ENCODE measurements around the gene CTAGE9.
"Not testable (repeated sequence)": the region's sequence is repeated elsewhere in the genome, so short reads cannot be mapped to it uniquely, and the experiment has no call there.

CTAGE9 gene

DNA sequence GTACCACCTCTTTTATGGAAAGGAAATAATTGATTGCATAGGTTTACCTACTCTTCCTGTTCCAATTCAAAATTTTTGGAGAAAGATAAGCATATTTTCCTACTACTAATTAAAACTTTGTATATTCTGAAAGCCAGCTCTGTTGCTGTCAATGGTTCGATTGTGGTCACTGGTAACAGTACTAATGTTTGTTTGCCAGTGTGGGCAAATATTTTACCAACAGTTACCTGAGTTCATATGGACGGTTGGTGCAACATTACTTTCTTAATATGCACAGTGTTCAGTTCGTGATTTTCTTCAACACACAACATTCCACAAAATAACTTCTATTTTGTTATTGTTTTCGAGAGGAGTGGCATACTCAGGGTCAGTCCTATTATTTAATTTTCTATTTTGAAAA is 17.1 kb upstream of the CTAGE9 start:
- DNase-seq: no peak

DNA sequence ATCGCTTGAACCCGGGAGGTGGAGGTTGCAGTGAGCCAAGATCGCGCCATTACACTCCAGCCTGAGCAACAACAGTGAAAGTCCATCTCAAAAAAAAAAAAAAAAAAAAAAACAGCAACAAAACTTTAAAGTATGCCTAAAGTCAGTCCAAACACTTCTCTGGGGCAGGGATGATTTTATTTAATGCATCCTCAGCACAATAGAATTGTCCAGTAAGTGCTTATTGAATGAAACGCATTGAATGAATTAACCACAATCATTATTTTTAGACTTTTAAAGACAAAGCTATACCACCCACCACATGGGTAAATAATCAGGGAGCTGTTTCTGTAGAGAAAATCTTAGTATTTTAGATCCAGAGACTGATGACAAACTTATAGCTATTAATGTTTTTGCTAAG is 16.6 kb upstream of the CTAGE9 start:
- no peak for DNase-seq

DNA sequence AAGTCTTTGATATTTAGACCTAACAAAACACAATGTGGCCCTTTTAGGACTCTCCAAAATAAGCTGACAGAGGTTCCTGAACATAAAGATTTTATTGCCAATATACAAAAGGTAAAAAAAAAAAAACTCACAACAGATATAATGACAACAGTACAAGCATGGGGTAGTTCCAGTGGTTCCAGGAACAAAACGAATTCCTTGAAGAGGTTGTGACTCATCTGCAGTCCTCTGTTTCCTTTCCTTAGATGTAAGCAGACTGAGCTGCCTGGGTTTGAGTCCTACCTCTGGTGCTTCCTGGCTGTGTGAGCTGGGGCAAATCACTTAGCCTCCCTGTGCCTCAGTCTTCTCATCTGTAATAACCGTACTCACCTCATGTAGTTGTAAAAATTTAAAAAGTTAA is 13.3 kb upstream of the CTAGE9 start:
- DNase-seq: no peak

DNA sequence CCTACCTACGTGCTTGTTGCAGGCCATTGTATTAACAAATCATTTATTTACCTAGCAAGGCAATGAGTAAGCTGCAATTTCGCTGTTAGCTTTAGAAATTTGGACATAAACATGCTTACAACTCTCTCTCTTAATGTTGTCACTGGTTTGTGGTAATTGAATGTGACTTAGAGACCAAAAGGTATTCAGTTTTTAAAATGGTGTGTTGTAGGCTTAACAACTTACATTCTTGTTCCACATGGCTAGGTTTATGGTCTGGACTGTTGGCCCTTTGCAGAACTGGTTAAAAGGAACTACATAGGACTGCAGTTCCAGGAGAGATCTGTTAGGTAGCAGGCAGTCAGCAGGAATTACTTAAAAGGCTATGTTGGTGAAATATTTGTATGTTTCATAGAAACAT is 10.3 kb upstream of the CTAGE9 start:
- no peak for DNase-seq

GRCh38 chr6:131717836-131718542 is 7.2 kb upstream of the CTAGE9 start:
- DNase-seq: no peak

GRCh38 chr6:131715567-131715966 is 4.8 kb upstream of the CTAGE9 start:
- not testable (repeated sequence) for DNase-seq

DNA sequence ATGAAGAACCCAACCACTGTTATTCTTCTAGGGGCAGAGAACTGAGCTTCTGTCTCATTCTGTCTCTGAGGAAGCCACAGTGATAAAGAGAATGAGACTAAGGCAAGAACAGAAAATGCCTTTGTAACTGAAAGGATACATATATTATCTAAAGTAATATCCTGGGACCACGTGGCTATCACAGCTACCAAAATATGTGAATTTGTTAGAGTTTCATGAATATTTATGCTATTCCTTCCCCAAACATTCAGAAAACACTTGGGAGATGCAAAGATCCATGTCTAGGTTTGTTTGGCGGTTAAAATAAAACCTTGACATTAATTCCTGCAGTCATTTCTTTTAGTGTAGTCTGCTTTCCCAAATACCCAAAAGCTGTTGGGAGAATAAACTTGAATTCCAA is 6.9 kb downstream of the CTAGE9 start:
- DNase-seq: not testable (repeated sequence)

- not testable (repeated sequence) for DNase-seq
Measured at GRCh38 chr6:131700851-131701250, 10.0 kb downstream of the CTAGE9 start.

- DNase-seq: no peak
Measured at GRCh38 chr6:131696956-131697355, 13.9 kb downstream of the CTAGE9 start.

GRCh38 chr6:131694832-131695426 is 15.9 kb downstream of the CTAGE9 start:
- peak; percentile 27 to 69 for DNase-seq

GRCh38 chr6:131693384-131693783 is 17.4 kb downstream of the CTAGE9 start:
- no peak for DNase-seq

GRCh38 chr6:131692589-131692988 is 18.2 kb downstream of the CTAGE9 start:
- DNase-seq: no peak

DNA sequence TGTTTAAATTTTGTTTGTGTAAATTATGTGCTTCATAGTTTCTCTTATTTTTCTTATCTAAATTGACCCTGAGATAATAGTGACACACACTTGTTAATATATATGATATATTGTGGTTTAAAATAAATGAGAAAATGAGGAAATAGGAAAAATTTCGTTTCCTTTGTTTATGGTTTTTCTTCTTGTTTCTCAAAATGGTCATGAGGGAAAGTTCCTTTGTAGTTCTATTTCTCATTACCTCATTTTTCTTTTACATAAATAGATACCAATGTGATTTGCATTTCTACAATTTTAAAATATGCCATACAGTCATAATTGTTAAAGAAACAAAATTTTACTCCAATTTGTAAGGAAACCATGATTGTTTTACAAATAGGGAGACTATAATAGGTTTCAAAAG is 18.8 kb downstream of the CTAGE9 start:
- DNase-seq: peak; percentile 28 to 31

DNA sequence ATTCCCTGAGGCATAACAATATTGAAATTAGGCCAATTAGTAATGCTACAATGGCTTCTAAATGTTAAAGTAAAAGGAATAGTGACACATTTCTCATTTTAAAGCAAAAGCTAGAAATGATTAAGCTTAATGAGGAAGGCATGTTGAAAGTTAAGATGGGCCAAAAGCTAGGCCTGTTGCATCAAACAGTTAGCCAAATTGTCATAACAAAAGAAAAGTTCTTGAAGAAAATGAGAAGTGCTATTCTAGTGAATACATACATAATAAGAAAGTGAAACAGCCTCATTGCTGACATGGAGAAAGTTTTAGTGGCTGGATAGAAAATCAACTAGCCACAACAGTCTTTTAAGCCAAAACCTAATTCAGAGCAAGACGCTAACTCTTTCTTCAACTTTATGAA is 22.5 kb downstream of the CTAGE9 start:
- no peak for DNase-seq

DNA sequence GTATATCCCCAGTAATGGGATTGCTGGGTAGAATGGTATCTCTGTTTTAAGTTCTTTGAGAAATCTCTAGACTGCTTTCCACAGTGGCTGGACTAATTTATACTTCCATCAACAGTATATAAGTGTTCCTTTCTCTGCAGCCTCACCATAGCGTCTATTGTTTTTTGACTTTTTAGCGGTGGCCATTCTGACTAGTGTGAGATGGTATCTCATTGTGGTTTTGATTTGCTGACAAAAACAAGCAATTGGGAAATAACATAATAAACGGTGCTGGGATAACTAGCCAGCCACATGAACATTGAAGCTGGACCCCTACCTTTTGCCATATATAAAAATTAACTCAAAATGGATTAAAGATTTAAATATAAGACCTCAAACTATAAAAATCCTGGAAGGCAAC is 23.8 kb downstream of the CTAGE9 start:
- DNase-seq: no peak

DNA sequence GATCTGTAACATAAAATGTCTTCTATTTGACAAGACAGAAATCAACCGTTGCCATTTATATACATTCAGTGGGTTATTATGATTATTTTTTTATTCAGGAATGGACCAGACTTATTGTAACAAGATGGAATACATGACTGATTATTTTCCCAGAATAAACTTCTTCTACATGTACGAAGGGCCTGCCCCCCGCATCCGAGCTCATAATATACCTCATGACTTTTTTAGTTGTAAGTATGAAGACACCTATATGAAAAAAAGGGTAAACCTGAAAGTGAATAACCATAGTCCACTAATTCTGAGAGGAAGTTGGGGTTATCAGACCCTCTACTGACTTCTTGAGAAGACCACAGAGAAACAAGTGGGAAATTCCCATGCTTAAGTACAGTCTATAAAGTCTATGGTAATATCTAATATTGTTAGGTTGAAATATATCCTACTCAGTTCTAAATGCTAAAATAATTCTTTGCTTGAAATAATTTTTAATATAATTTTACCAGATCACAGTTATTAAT is 25.5 kb downstream of the CTAGE9 start:
- DNase-seq: no peak

DNA sequence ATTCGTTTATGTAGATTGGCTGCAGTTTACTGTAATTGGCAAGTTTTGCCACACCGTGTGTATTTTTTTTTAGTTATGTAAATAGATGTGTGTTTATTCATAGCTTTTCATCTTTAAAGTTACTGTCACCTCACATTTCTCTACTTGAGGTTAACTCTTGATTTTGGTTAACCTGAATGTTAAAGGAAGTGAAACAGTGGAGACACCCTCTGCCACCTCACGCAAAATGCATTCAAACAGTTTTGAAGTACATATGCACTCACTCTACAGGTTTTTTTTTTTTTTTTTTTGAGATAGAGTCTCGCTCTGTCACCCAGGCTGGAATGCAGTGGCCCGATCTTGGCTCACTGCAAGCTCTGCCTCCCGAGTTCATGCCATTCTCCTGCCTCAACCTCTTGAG is 27.3 kb downstream of the CTAGE9 start:
- no peak for DNase-seq

- DNase-seq: no peak
Measured at GRCh38 chr6:131682442-131682841, 28.4 kb downstream of the CTAGE9 start.

DNA sequence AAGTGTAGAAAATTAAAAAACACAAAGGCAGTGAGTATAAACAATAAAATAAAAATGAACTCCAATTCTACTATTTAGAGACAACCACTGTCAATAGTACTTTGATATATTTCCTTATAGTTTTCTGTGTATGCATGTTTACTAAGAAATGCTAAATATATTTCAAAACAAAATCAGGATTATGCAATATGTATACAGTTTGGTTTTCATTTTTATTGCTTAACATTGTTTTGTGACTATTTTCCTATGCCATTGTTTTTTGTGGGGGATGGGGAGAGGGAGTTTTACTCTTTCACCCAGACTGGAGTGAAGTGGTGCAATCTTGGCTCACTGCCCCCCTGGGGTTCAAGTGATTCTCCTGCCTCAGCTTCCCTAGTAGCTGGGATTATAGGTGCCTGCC is 29.2 kb downstream of the CTAGE9 start:
- no peak for DNase-seq

DNA sequence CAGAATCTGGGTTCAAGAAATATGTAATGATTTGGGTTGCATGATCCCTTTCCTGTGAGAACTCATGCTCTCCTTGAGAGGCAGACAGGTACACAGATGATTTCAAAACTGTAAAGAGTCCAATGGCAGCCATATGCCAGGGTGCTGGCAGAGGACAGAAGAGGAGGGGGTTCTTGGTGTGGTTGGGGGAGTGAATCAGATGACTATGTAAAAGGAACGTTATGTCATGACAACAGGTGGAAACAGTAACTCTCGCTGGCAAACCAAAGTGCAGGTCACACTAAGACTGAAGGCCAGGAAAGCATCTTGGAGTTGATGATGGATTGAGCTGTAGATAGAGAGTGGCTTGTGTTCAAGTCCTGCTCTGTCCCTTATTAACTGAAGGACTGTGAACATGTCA is 29.9 kb downstream of the CTAGE9 start:
- no peak for DNase-seq

GRCh38 chr6:131678442-131678841 is 32.4 kb downstream of the CTAGE9 start:
- no peak for DNase-seq

GRCh38 chr6:131673184-131673583 is 37.6 kb downstream of the CTAGE9 start:
- DNase-seq: no peak

- DNase-seq: no peak
Measured at GRCh38 chr6:131669891-131670290, 40.9 kb downstream of the CTAGE9 start.

- no peak for DNase-seq
Measured at GRCh38 chr6:131663578-131664165, 47.1 kb downstream of the CTAGE9 start.

Measured in inflammatory macrophage treated with lipopolysaccharide for 1 hour (primary cell).